A549 (cell line): Measurements from ENCODE around the gene VAMP4. TPM values are rescaled to one million over a fixed set of nuclear protein-coding genes. Genes with fewer than 3 reads are reported as not detected.

Source experiments
- ATAC-seq, 2 experiments: fragments of 200-7000 bp in 1 of 2; fragments of >200 bp in 1 of 2; cut with Nextera tagmentation in 1 of 2; cut with Tn5 transposase in 1 of 2; 3 replicates each; pipeline versions ENCODE4 v1.8.0 to v1.9.1; 2018 to 2020; ENCODE audit warnings: mild to moderate bottlenecking in 1 of 2, moderate library complexity in 1 of 2
- CTCF ChIA-PET: fragments of 300-600 bp; sonication (Branson Sonifier 250); formaldehyde crosslinking; extraction: SDS; loops from one replicate; lab custom pipeline; 2021; ENCODE audit warnings: antibody characterized with exemption, inconsistent platforms; lab: Yijun Ruan, JAX
- POLR2A ChIA-PET: fragments of 350-600 bp; formaldehyde crosslinking; extraction: SDS; loops from one replicate; lab custom pipeline; 2021; ENCODE audit warnings: antibody characterized with exemption, inconsistent platforms; lab: Yijun Ruan, JAX
- DNase-seq, 2 experiments: peaks; one replicate each; pipeline versions ENCODE4 v3.0.0 to v3.0.0-alpha.2; 2011 to 2016; ENCODE audit warnings: low read depth in 1 of 2, low spot score in 1 of 2
- FAIRE-seq: peaks from 2 replicates; lab custom pipeline; 2011; peaks lifted over from hg19 to GRCh38; lab: Jason Lieb, UNC
- H3K27ac ChIP-seq, 2 experiments: fragments of >200 bp; sonication (Bioruptor Twin); formaldehyde crosslinking; 3 replicates each; pipeline ENCODE4 v1.5.1; 2016 to 2017
- H3K4me1 ChIP-seq: fragments of >200 bp; sonication (Bioruptor Twin); formaldehyde crosslinking; 3 replicates; pipeline ENCODE4 v1.6.1; 2016
- H3K4me2 ChIP-seq: fragments of >200 bp; sonication (Bioruptor Twin); formaldehyde crosslinking; 3 replicates; pipeline ENCODE4 v1.6.1; 2016
- H3K4me3 ChIP-seq: fragments of >200 bp; sonication (Bioruptor Twin); formaldehyde crosslinking; 3 replicates; pipeline ENCODE4 v1.5.1; 2016
- H3K9me3 ChIP-seq: fragments of >200 bp; sonication (Bioruptor Twin); formaldehyde crosslinking; 3 replicates; pipeline ENCODE4 v1.6.1; 2016
- CBX2 ChIP-seq: fragments of 200-600 bp; sonication (generic); IDR thresholded peaks from 2 replicates; pipeline ENCODE4 v1.6.1; 2016; ENCODE audit warnings: low read depth, mild to moderate bottlenecking, borderline replicate concordance
- CBX8 ChIP-seq: fragments of 200-600 bp; sonication (generic); IDR thresholded peaks from 2 replicates; pipeline ENCODE4 v1.6.1; 2016
- E2F6 ChIP-seq: IDR thresholded peaks from 2 replicates; pipeline ENCODE4 v1.6.1; 2012; ENCODE audit warnings: low read depth, borderline replicate concordance
- EHF ChIP-seq: fragments of 250-450 bp; sonication (Bioruptor Pico); IDR thresholded peaks from 2 replicates; pipeline ENCODE4 v1.5.0; 2020; ENCODE audit warnings: mild to moderate bottlenecking
- EHMT2 ChIP-seq: fragments of 200-600 bp; sonication (generic); IDR thresholded peaks from 2 replicates; pipeline ENCODE4 v1.6.1; 2016; ENCODE audit warnings: antibody characterized with exemption, low read depth, mild to moderate bottlenecking, moderate library complexity
- ESRRA ChIP-seq: fragments of 150-350 bp; IDR thresholded peaks from 2 replicates; pipeline ENCODE4 v1.6.1; 2014; ENCODE audit warnings: mild to moderate bottlenecking, low read length, borderline replicate concordance
- FOXS1 ChIP-seq: fragments of 250-450 bp; sonication (Bioruptor Pico); IDR thresholded peaks from 2 replicates; pipeline ENCODE4 v1.5.0; 2020; ENCODE audit warnings: mild to moderate bottlenecking, moderate library complexity
- HEYL ChIP-seq: fragments of 250-450 bp; sonication (Bioruptor Pico); IDR thresholded peaks from 2 replicates; pipeline ENCODE4 v1.8.0; 2021; ENCODE audit warnings: mild to moderate bottlenecking, moderate library complexity
- HOXA7 ChIP-seq: fragments of 250-450 bp; sonication (Bioruptor Pico); IDR thresholded peaks from 2 replicates; pipeline ENCODE4 v1.5.0; 2020; ENCODE audit warnings: mild to moderate bottlenecking, moderate library complexity
- HOXB5 ChIP-seq: fragments of 250-450 bp; sonication (Bioruptor Pico); IDR thresholded peaks from 2 replicates; pipeline ENCODE4 v1.5.0; 2020; ENCODE audit warnings: mild to moderate bottlenecking, moderate library complexity
- JUN ChIP-seq, 2 experiments: fragments of >200 bp; sonication (Bioruptor Twin); formaldehyde crosslinking; IDR thresholded peaks; 2 replicates in 1 of 2; 3 replicates in 1 of 2; pipeline ENCODE4 v1.6.1; 2016 to 2017
- JUNB ChIP-seq: fragments of >200 bp; sonication (Bioruptor Twin); formaldehyde crosslinking; IDR thresholded peaks from 2 replicates; pipeline ENCODE4 v1.6.1; 2016
- MYC ChIP-seq: IDR thresholded peaks from 2 replicates; pipeline ENCODE4 v1.6.1; 2012; ENCODE audit warnings: mild to moderate bottlenecking, inconsistent platforms, low read length, improper control_type of control experiment, borderline replicate concordance
- PBX3 ChIP-seq: IDR thresholded peaks from 2 replicates; pipeline ENCODE4 v1.6.1; 2012
- PHF8 ChIP-seq: fragments of 200-600 bp; sonication (generic); IDR thresholded peaks from 2 replicates; pipeline ENCODE4 v1.6.1; 2016; ENCODE audit warnings: low read depth, mild to moderate bottlenecking, antibody characterized with exemption, moderate library complexity, borderline replicate concordance
- RAD21 ChIP-seq, 2 experiments: fragments of >200 bp in 1 of 2; sonication (Bioruptor Twin) in 1 of 2; formaldehyde crosslinking in 1 of 2; IDR thresholded peaks in 1 of 2; conservative IDR thresholded peaks in 1 of 2; 2 replicates in 1 of 2; 3 replicates in 1 of 2; pipeline ENCODE4 v1.6.1; 2012 to 2018; ENCODE audit warnings: inconsistent platforms in 1 of 2
- RFX5 ChIP-seq: fragments of 450-650 bp; IDR thresholded peaks from 2 replicates; pipeline ENCODE4 v1.7.1; 2014; ENCODE audit warnings: antibody characterized with exemption, mild to moderate bottlenecking, moderate library complexity
- RNF2 ChIP-seq: fragments of 200-600 bp; sonication (generic); IDR thresholded peaks from 2 replicates; pipeline ENCODE4 v1.6.1; 2016; ENCODE audit warnings: low read depth, mild to moderate bottlenecking, antibody characterized with exemption, moderate library complexity, borderline replicate concordance
- TFCP2L1 ChIP-seq: fragments of 250-450 bp; sonication (Bioruptor Pico); IDR thresholded peaks from 2 replicates; pipeline ENCODE4 v1.5.0; 2021; ENCODE audit warnings: mild to moderate bottlenecking
- TP53 ChIP-seq: fragments of 250-450 bp; sonication (Bioruptor Pico); IDR thresholded peaks from 2 replicates; pipeline ENCODE4 v1.5.0; 2021; ENCODE audit warnings: mild to moderate bottlenecking, moderate library complexity
- USF2 ChIP-seq: fragments of 450-650 bp; IDR thresholded peaks from 2 replicates; pipeline ENCODE4 v1.6.1; 2014; ENCODE audit warnings: antibody characterized with exemption
- ZC3H11A ChIP-seq: fragments of 450-650 bp; IDR thresholded peaks from 2 replicates; pipeline ENCODE4 v1.6.1; 2014; ENCODE audit warnings: antibody characterized with exemption, mild to moderate bottlenecking
- WGBS: methylation state at CpG from one replicate; pipeline ENCODE4 v1.1.6; 2017; ENCODE audit errors: missing lambda C conversion rate; 5-methylcytosine and 5-hydroxymethylcytosine counted together
- polyA plus RNA-seq, 4 experiments: library from polyadenylated mRNA; depleted of rRNA in 3 of 4; stranded (reverse); fragments of >200 nt; fragmentation: RNase III in 1 of 4; extraction: RNeasy Plus Mini Kit Qiagen cat#74134 plus additional on column Dnase treatment in 1 of 4; gene quantifications; 2 replicates in 3 of 4; 3 replicates in 1 of 4; pipeline ENCODE4 v1.2.3, GENCODE V29; 2011 to 2017

Gene VAMP4
- polyA plus RNA-seq, 2 of the 4 experiments (the other 2 are of a cell fraction) = 4.3 to 9.3 TPM

DNA sequence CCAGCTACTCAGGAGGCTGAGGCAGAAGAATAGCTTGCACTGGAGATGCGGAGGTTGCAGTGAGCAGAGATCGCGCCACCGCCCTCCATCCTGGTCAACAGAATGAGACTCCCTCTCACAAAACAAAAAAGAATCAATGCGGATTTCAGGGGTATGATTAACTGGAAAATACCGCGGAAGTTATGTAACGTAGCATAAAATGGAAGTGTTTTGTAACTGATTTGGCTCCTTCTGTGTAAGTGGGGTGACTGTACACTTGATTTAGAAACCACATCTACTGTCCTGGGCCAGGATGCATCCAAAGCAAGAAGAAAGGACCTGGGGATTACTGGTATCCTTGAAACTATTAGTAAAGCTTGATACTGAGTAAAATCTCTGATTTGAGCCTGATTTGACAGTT, 3.1 kb upstream of the VAMP4 start:
- ChIA-PET POLR2A (no interaction called here), CTCF (interaction anchor here (1.4 kb wide), 1 partner anchor 260 kb away, joined by 4 read pairs; the partner anchor contains the start of gene PRRC2C)
- H3K27ac ChIP-seq = no peak overlapping the region
- DNase-seq (no peak), ATAC-seq (no peak), FAIRE-seq (no peak)
- H3K4me1 ChIP-seq = peaks cover 16% of the 10 kb centered on the region; the same call in 2 of the 3 replicates
- H3K4me3 ChIP-seq = no peak overlapping the region
- TF ChIP-seq JUNB (no peak), RAD21 (conservative IDR thresholded peaks at IDR 0.05 in 1 of 2, IDR thresholded peaks at IDR 0.05 in 1 of 2) (no peak), ESRRA (no peak), HEYL (CRISPR knock-in tag) (no peak), RNF2 (no peak), JUN (IDR thresholded peaks at IDR 0.05) (no peak), TP53 (no peak), ZC3H11A (no peak), CBX8 (no peak), PBX3 (no peak), HOXB5 (CRISPR knock-in tag) (no peak)
- H3K9me3 ChIP-seq = no peaks in the 10 kb centered on the region
- 97% methylated on average over 8 of the region's 8 CpGs for WGBS
- H3K4me2 ChIP-seq = no peak overlapping the region

DNA sequence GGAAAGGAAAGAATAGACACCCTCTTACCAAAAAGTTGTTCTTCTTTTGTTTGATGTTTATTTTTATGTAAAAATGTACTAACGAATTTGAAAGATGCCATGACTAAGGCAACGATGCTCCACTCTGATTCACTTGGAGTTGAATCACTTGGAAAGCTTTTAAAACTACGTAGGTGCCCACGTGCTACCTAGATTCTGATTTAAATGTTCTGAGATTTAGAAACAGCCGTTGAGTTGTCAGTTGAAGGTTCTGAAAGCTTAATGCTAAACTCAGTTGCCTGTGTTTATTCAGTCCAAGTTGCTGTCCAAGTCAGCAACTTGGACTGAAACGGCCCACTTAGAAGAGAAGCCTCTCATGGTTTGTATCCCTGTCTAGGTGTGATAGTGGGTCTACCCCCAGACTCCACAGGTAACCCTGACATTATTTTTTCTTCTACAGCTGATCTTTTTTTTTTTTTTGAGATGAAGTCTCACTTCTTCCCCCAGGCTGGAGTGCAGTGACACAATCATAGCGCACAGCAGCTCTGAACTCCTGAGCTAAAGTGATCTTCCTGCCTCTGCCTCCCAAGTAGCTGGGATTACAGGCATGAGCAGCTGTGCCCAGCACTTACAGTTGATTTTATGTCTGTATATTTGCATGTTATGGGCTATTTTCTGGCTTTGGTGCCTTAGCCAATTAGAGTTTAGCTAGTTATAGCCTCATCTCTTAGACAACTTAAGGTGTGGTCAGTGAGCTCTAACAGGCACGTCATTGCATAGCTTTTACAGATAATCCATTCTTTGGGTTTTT, 1.4 kb upstream of the VAMP4 start:
- 64% methylated on average over 8 of the region's 8 CpGs for WGBS
- no peaks in the 10 kb centered on the region for H3K9me3 ChIP-seq
- FAIRE-seq (no peak), DNase-seq (no peak), ATAC-seq (no peak)
- H3K27ac ChIP-seq = peak overlapping the region; percentile 87 to 94
- POLR2A ChIA-PET = interaction anchor here (4.3 kb wide), 1 partner anchor 38 kb away, joined by 27 read pairs; the partner anchor contains the start of gene METTL13
- peaks cover 23% of the 10 kb centered on the region; the same call in 2 of the 3 replicates for H3K4me1 ChIP-seq
- TF ChIP-seq PHF8 (no peak), CBX2 (no peak), EHF (CRISPR knock-in tag) (no peak)
- peak overlapping the region; percentile 82 for H3K4me3 ChIP-seq
- CTCF ChIA-PET = interaction anchor here (1.0 to 3.7 kb wide), 5 partner anchors 12 to 258 kb away, joined by 3 to 16 read pairs (median 3); partner anchors contain the start of gene PRRC2C
- peak overlapping the region; percentile 86 for H3K4me2 ChIP-seq

DNA sequence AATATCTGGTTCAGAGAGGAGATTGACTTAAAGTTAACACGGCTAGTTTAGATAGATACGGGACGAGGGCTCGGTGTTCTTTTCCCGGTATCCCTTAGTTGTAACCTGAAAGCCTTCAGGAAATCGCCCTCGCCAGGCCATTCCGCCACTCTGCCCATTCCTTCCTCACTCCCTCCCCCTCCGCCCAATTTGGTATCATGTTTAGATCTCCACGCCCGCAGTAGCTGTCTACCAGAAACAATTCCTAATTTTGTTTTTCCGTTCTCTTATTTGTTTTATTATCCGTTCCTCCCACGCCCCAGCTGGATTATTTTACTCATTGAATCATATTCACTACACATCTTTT, 685 bp upstream of the VAMP4 start:
- under 1% methylated on average over 14 of the region's 14 CpGs for WGBS
- no peaks in the 10 kb centered on the region for H3K9me3 ChIP-seq
- peaks cover 23% of the 10 kb centered on the region; the same call in 2 of the 3 replicates for H3K4me1 ChIP-seq
- DNase-seq (peak in 1 of 2 experiments; percentile 15), FAIRE-seq (no peak), ATAC-seq (peak; percentile 57 to 71; a peak in 5 of 6 replicates)
- TF ChIP-seq MYC (no peak), TFCP2L1 (no peak), RFX5 (no peak), HOXA7 (peak; percentile 43; the same call in 1 of the 2 replicates), FOXS1 (CRISPR knock-in tag) (no peak), USF2 (no peak), EHMT2 (no peak), E2F6 (no peak)
- peak overlapping the region; percentile 86 for H3K4me2 ChIP-seq
- POLR2A ChIA-PET = interaction anchor here (4.3 kb wide), 1 partner anchor 39 kb away, joined by 27 read pairs; the partner anchor contains the start of gene METTL13
- peak overlapping the region; percentile 87 to 94 for H3K27ac ChIP-seq
- CTCF ChIA-PET = interaction anchor here (1.0 to 3.7 kb wide), 4 partner anchors 17 to 242 kb away, joined by 3 to 16 read pairs (median 3); no protein-coding TSS in a partner anchor
- H3K4me3 ChIP-seq = peak overlapping the region; percentile 82
